Measurements from ENCODE around the gene L1CAM. TPM values are rescaled to one million over a fixed set of nuclear protein-coding genes. Genes with fewer than 3 reads are reported as not detected.

L1CAM gene
- total RNA-seq, 1 experiment from 2014 or later: 12.7 TPM

DNA sequence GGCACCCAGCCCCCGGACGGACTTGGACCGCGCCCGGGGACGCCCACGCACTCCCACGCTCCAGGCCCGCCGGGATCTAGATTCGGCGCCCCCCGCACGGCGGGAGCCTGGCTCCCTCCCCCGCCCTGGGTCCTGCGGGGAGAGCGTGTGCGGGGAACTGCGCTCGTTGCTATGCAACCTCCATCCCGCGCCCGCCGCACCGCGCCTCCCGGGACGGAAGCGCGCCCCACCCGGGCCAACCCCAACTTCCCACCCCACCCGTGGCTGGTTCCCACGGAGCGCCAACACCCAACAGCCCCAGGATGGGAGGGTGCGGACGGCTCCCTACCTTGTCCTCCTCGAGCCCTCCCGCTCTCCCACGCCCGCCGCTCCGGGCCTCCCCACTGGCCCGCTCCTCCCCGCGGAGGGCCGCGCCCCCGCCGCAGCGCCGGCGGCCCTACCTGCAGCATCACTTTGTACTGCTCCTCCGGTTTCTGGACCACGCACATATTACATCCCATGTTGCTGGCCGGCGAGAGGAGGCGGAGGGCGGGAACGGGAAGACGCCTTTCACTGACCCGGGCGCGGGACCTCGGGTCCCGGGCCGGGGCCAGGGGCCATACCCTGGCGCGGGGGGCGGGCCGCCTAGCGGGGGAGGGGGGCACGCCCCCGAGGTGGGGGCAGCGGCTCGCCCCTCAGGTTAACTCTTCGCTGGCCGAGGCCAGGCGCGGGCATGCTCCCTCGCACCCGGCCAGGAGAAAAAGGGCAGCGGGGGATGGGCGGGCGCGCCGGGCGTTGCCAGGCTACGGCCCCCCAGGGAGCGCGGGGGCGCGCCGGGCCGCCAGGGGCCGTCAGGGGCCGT is 56.0 kb downstream of the L1CAM start, which contains the start of gene PDZD4:
PDZD4 (minus strand) TSS at position 746 of the 841 bp plus-strand sequence; CDS start at position 500, 246 bp downstream.
- BruUV-seq (replicated peaks): no TSS peak
- intact Hi-C loops (cut with micrococcal nuclease; ENCODE audit: unreplicated experiment): no loop called here
- Mint-ChIP-seq H3K4me1 (ENCODE audit: low read depth, unreplicated experiment) (no peaks in the 10 kb centered on the region), H3K27me3 (ENCODE audit: insufficient read depth, unreplicated experiment) (no peaks in the 10 kb centered on the region), H3K27ac (ENCODE audit: unreplicated experiment) (no peak within 1 kb of the TSS), H3K9me3 (ENCODE audit: unreplicated experiment) (no peaks in the 10 kb centered on the region), H3K4me3 (ENCODE audit: unreplicated experiment) (peak within 1 kb of the TSS; percentile 33), H3K36me3 (ENCODE audit: insufficient read depth, unreplicated experiment) (no peaks in the 10 kb centered on the region)
- ChIA-PET CTCF (no interaction called here), POLR2A (no interaction called here)
- no peaks in the 10 kb centered on the region for H3K9me3 ChIP-seq
- peak within 1 kb of the TSS; percentile 21 for H3K4me3 ChIP-seq (ENCODE audit: low read depth, low read length)
- no peaks in the 10 kb centered on the region for H3K4me1 ChIP-seq
- no peaks in the 10 kb centered on the region for H3K36me3 ChIP-seq (ENCODE audit: control insufficient read depth, insufficient read depth, low read length)
- TF ChIP-seq CTCF (IDR thresholded peaks at IDR 0.05; ENCODE audit: insufficient read depth in 1 of 2, low read depth in 1 of 2, low read length in 1 of 2, severe bottlenecking in 1 of 2, unreplicated experiment in 1 of 2): no peak
- H3K27me3 ChIP-seq (replicated peaks; ENCODE audit: control insufficient read depth, insufficient read depth, low read length): no peaks in the 10 kb centered on the region; the same call in 1 of the 2 replicates
- no peak for DNase-seq

DNA sequence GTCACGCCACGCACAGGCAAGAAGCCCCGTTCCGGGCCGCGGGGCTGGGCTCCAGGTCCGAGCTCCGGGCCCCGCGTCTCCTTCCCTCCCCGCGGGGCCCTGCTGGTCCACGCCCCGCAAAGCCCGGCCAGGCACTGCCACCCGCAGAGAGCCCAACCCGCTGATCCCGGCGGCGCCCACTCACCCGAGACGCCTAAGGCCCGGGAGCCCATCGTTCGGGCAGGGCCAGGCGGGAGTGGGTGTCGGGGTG is 56.5 kb downstream of the L1CAM start:
- Histone ChIP-seq H3K9me3 (no peaks in the 10 kb centered on the region), H3K4me3 (ENCODE audit: low read depth, low read length) (no peak overlapping the region), H3K4me1 (no peaks in the 10 kb centered on the region), H3K36me3 (ENCODE audit: control insufficient read depth, insufficient read depth, low read length) (no peaks in the 10 kb centered on the region), H3K27me3 (replicated peaks; ENCODE audit: control insufficient read depth, insufficient read depth, low read length) (no peaks in the 10 kb centered on the region; the same call in 1 of the 2 replicates)
- Mint-ChIP-seq H3K27ac (ENCODE audit: unreplicated experiment) (no peak overlapping the region), H3K27me3 (ENCODE audit: insufficient read depth, unreplicated experiment) (no peaks in the 10 kb centered on the region), H3K4me3 (ENCODE audit: unreplicated experiment) (no peak overlapping the region), H3K36me3 (ENCODE audit: insufficient read depth, unreplicated experiment) (no peaks in the 10 kb centered on the region), H3K9me3 (ENCODE audit: unreplicated experiment) (no peaks in the 10 kb centered on the region), H3K4me1 (ENCODE audit: low read depth, unreplicated experiment) (no peaks in the 10 kb centered on the region)
- intact Hi-C loops (cut with micrococcal nuclease; ENCODE audit: unreplicated experiment): no loop called here
- no TSS peak for BruUV-seq (replicated peaks)
- CTCF ChIA-PET: no interaction called here
- POLR2A ChIA-PET: no interaction called here
- TF ChIP-seq CTCF (IDR thresholded peaks at IDR 0.05; ENCODE audit: insufficient read depth in 1 of 2, low read depth in 1 of 2, low read length in 1 of 2, severe bottlenecking in 1 of 2, unreplicated experiment in 1 of 2): no peak
- no peak for DNase-seq

- no peak for DNase-seq
- CTCF ChIA-PET: no interaction called here
- POLR2A ChIA-PET: no interaction called here
- H3K4me3 ChIP-seq (ENCODE audit: low read depth, low read length): no peak overlapping the region
- H3K36me3 ChIP-seq (ENCODE audit: control insufficient read depth, insufficient read depth, low read length): no peaks in the 10 kb centered on the region
- no peaks in the 10 kb centered on the region for H3K4me1 ChIP-seq
- Mint-ChIP-seq H3K27me3 (ENCODE audit: insufficient read depth, unreplicated experiment) (no peaks in the 10 kb centered on the region), H3K4me1 (ENCODE audit: low read depth, unreplicated experiment) (no peaks in the 10 kb centered on the region), H3K9me3 (ENCODE audit: unreplicated experiment) (no peaks in the 10 kb centered on the region), H3K36me3 (ENCODE audit: insufficient read depth, unreplicated experiment) (no peaks in the 10 kb centered on the region), H3K4me3 (ENCODE audit: unreplicated experiment) (peak overlapping the region; percentile 46), H3K27ac (ENCODE audit: unreplicated experiment) (no peak overlapping the region)
- no peak for TF ChIP-seq CTCF (IDR thresholded peaks at IDR 0.05; ENCODE audit: insufficient read depth in 1 of 2, low read depth in 1 of 2, low read length in 1 of 2, severe bottlenecking in 1 of 2, unreplicated experiment in 1 of 2)
- BruUV-seq (replicated peaks): no TSS peak
- no peaks in the 10 kb centered on the region for H3K9me3 ChIP-seq
- no peaks in the 10 kb centered on the region; the same call in 1 of the 2 replicates for H3K27me3 ChIP-seq (replicated peaks; ENCODE audit: control insufficient read depth, insufficient read depth, low read length)
- intact Hi-C loops (cut with micrococcal nuclease; ENCODE audit: unreplicated experiment): no loop called here
Measured at GRCh38 chrX:153828723-153829548, 57.0 kb downstream of the L1CAM start.
